ENCODE results near the gene AFAP1L1. TPM values are rescaled to one million over a fixed set of nuclear protein-coding genes. Genes with fewer than 3 reads are reported as not detected.
A peak's percentile ranks its signal among the peaks of the same experiment; 100 is the strongest.

The AFAP1L1 gene
- total and polyA plus RNA-seq, 2 donors (not counting 3 experiments of a cell fraction or from before 2014, with no cell fraction given) = 7.9 to 73.2 TPM

DNA sequence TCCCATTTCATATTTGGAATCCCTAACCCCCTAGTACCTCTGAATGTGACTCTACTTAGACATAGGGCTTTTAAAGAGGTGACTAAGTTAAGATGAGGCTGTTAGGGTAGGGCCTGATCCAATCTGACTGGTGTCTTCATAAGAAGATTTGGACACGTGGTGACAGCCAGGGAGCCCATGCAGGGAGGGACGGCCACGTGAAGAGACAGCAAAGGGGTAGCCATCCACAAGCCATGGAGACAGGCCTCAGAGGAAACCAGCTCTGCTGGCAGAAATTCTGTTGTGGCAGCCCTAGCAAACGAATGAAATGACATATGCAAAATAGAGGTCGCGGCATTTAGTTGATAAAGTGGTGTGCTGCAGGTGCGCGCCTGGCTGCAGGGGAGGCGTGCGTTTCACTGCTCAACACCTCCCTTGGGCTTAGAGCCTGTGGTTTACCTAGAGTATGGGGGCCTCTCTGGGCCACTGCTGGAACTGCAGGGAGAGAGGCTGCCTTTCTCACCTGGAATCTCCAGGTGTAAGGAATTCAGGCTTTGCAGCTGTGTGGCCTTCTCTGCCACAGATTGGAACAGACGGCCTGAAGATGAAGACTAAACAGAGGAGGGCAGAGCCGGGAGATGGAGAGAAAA is 7.1 kb upstream of the AFAP1L1 start:
- FAIRE-seq (no peak), DNase-seq (ENCODE audit: low read depth, low spot score) (no peak)
- Histone ChIP-seq H3K9me3 (replicated peaks; ENCODE audit: control insufficient read depth, insufficient read depth, low read length) (peaks cover 2% of the 10 kb centered on the region), H3K4me3 (replicated peaks in 1 of 3; ENCODE audit: insufficient read depth in 1 of 3, low read depth in 1 of 3, low read length in 3 of 3) (no peak overlapping the region), H3K79me2 (ENCODE audit: control insufficient read depth, insufficient read depth, low read length) (no peaks in the 10 kb centered on the region), H3K4me1 (ENCODE audit: control insufficient read depth, extremely low read depth, insufficient read depth, low read length) (peaks cover 3% of the 10 kb centered on the region), H3K27me3 (ENCODE audit: control insufficient read depth in 2 of 2, insufficient read depth in 2 of 2, low read length in 2 of 2) (peaks cover 0 to 1% of the 10 kb centered on the region in 2 experiments), H4K20me1 (replicated peaks; ENCODE audit: control insufficient read depth, extremely low read depth, insufficient read depth, low read length) (no peaks in the 10 kb centered on the region), H3K4me2 (ENCODE audit: insufficient read depth, low read length) (no peak overlapping the region), H3K9me1 (replicated peaks; ENCODE audit: control insufficient read depth, extremely low read depth, insufficient read depth, low read length) (no peaks in the 10 kb centered on the region), H3K27ac (ENCODE audit: insufficient read depth, low read depth, low read length) (no peak overlapping the region), H2AFZ (ENCODE audit: low read depth, low read length) (no peak overlapping the region), H3K9ac (replicated peaks; ENCODE audit: extremely low read depth, insufficient read depth, low read length) (no peak overlapping the region), H3K36me3 (ENCODE audit: control insufficient read depth in 2 of 2, extremely low read depth in 1 of 2, insufficient read depth in 2 of 2, low read length in 2 of 2) (no peaks in the 10 kb centered on the region)
- no TSS peak for BruUV-seq (replicated peaks)
- CTCF ChIA-PET = interaction anchor here (0.9 to 4.9 kb wide), 24 partner anchors 8 to 300 kb away, joined by 3 to 81 read pairs (median 10); partner anchors contain the start of genes ABLIM3, GRPEL2 and PCYOX1L
- dilution Hi-C loops (cut with MboI; ENCODE audit: extremely low pct_ligation_motif_present, low sequenced_read_pairs) = no loop called here
- intact Hi-C loops (cut with micrococcal nuclease) = loop anchor here (1.0 to 2.0 kb wide), 6 partner anchors 47 to 298 kb away; no protein-coding TSS in a partner anchor
- POLR2A ChIA-PET = no interaction called here
- TF ChIP-seq, protein P1, sequence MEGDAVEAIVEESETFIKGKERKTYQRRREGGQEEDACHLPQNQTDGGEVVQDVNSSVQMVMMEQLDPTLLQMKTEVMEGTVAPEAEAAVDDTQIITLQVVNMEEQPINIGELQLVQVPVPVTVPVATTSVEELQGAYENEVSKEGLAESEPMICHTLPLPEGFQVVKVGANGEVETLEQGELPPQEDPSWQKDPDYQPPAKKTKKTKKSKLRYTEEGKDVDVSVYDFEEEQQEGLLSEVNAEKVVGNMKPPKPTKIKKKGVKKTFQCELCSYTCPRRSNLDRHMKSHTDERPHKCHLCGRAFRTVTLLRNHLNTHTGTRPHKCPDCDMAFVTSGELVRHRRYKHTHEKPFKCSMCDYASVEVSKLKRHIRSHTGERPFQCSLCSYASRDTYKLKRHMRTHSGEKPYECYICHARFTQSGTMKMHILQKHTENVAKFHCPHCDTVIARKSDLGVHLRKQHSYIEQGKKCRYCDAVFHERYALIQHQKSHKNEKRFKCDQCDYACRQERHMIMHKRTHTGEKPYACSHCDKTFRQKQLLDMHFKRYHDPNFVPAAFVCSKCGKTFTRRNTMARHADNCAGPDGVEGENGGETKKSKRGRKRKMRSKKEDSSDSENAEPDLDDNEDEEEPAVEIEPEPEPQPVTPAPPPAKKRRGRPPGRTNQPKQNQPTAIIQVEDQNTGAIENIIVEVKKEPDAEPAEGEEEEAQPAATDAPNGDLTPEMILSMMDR (IDR thresholded peaks at IDR 0.05; ENCODE audit: extremely low read depth in 1 of 2, insufficient read depth in 1 of 2, low read depth in 1 of 2, low read length in 2 of 2) = peak in 1 of 2 donors; percentile 33
- no peak for TF ChIP-seq EZH2 (IDR thresholded peaks at IDR 0.05; ENCODE audit: borderline replicate concordance, low read depth, low read length, severe bottlenecking)

DNA sequence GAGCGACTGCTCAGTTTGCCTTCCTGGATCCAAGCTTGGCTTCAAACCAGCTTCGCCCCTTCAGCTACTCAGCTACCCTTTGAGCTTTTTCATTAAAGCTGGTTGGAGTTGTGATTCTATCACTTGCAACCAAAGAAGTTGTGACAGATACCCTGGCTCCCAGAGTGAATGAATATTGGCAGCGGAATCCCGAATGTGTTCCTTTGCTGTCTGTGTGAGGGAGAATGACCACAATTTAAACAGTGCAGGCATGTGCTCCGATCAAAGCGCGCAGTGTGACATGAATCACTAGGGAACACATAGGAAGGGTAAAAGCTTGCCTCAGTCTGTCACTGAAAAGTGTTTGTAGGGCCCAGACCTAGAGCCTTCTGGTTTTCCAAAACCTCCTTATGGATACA is 6.6 kb upstream of the AFAP1L1 start:
- intact Hi-C loops (cut with micrococcal nuclease) = loop anchor here (1.0 to 2.0 kb wide), 6 partner anchors 46 to 298 kb away; no protein-coding TSS in a partner anchor
- DNase-seq (ENCODE audit: low read depth, low spot score) (no peak), FAIRE-seq (no peak)
- H3K4me1 ChIP-seq (ENCODE audit: control insufficient read depth, extremely low read depth, insufficient read depth, low read length) = peaks cover 3% of the 10 kb centered on the region
- H4K20me1 ChIP-seq (replicated peaks; ENCODE audit: control insufficient read depth, extremely low read depth, insufficient read depth, low read length) = no peaks in the 10 kb centered on the region
- POLR2A ChIA-PET = interaction anchor here (0.9 kb wide), 1 partner anchor 93 kb away, joined by 3 read pairs; the partner anchor contains the start of gene PCYOX1L
- H3K79me2 ChIP-seq (ENCODE audit: control insufficient read depth, insufficient read depth, low read length) = no peaks in the 10 kb centered on the region
- no peaks in the 10 kb centered on the region for H3K36me3 ChIP-seq (ENCODE audit: control insufficient read depth in 2 of 2, extremely low read depth in 1 of 2, insufficient read depth in 2 of 2, low read length in 2 of 2)
- no peak overlapping the region for H3K27ac ChIP-seq (ENCODE audit: insufficient read depth, low read depth, low read length)
- dilution Hi-C loops (cut with MboI; ENCODE audit: extremely low pct_ligation_motif_present, low sequenced_read_pairs) = no loop called here
- no peak overlapping the region for H3K4me2 ChIP-seq (ENCODE audit: insufficient read depth, low read length)
- H3K9ac ChIP-seq (replicated peaks; ENCODE audit: extremely low read depth, insufficient read depth, low read length) = no peak overlapping the region
- no peak overlapping the region for H2AFZ ChIP-seq (ENCODE audit: low read depth, low read length)
- H3K4me3 ChIP-seq (replicated peaks in 1 of 3; ENCODE audit: insufficient read depth in 1 of 3, low read depth in 1 of 3, low read length in 3 of 3) = no peak overlapping the region
- peaks cover 0 to 1% of the 10 kb centered on the region in 2 experiments for H3K27me3 ChIP-seq (ENCODE audit: control insufficient read depth in 2 of 2, insufficient read depth in 2 of 2, low read length in 2 of 2)
- peaks cover 2% of the 10 kb centered on the region for H3K9me3 ChIP-seq (replicated peaks; ENCODE audit: control insufficient read depth, insufficient read depth, low read length)
- CTCF ChIA-PET = interaction anchor here (0.6 to 4.9 kb wide), 52 partner anchors 8 to 534 kb away, joined by 3 to 81 read pairs (median 6); partner anchors contain the start of genes ABLIM3, ARHGEF37, GRPEL2 and PCYOX1L
- no TSS peak for BruUV-seq (replicated peaks)
- TF ChIP-seq, protein P1 (IDR thresholded peaks at IDR 0.05; ENCODE audit: extremely low read depth in 1 of 2, insufficient read depth in 1 of 2, low read depth in 1 of 2, low read length in 2 of 2) = no peak
- TF ChIP-seq EZH2 (IDR thresholded peaks at IDR 0.05; ENCODE audit: borderline replicate concordance, low read depth, low read length, severe bottlenecking) = no peak
- no peak for TF ChIP-seq JUN (IDR thresholded peaks at IDR 0.05; ENCODE audit: borderline replicate concordance, insufficient read depth, insufficient read length, low read depth)
- TF ChIP-seq FOS (IDR thresholded peaks at IDR 0.05; ENCODE audit: borderline replicate concordance, insufficient read depth, low read length) = no peak
- TF ChIP-seq POLR2AphosphoS5 (IDR thresholded peaks at IDR 0.05; ENCODE audit: insufficient read depth, low read depth, low read length) = no peak
- TF ChIP-seq POLR2A (IDR thresholded peaks at IDR 0.05; ENCODE audit: low read depth, low read length) = no peak
- TF ChIP-seq, protein P2, sequence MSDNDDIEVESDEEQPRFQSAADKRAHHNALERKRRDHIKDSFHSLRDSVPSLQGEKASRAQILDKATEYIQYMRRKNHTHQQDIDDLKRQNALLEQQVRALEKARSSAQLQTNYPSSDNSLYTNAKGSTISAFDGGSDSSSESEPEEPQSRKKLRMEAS (IDR thresholded peaks at IDR 0.05; ENCODE audit: insufficient read depth, insufficient read length) = no peak
- TF ChIP-seq MYC (IDR thresholded peaks at IDR 0.05; ENCODE audit: low read depth, low read length) = no peak
- no peak for TF ChIP-seq GATA2 (IDR thresholded peaks at IDR 0.05; ENCODE audit: insufficient read depth, insufficient read length, low read depth, low read length)
- no peaks in the 10 kb centered on the region for H3K9me1 ChIP-seq (replicated peaks; ENCODE audit: control insufficient read depth, extremely low read depth, insufficient read depth, low read length)
